K562 (cell line): ENCODE data around the gene TRAK1. TPM values are rescaled to one million over a fixed set of nuclear protein-coding genes. Genes with fewer than 3 reads are reported as not detected.

ENCODE experiments used
- ATF7 ChIP-seq: fragments of 450-650 bp; IDR thresholded peaks from 2 replicates; pipeline ENCODE4 v1.7.1; 2014; ENCODE audit warnings: mild to moderate bottlenecking, moderate library complexity
- C11orf30 ChIP-seq: fragments of 450-650 bp; IDR thresholded peaks from 2 replicates; pipeline ENCODE4 v1.6.1; 2016; ENCODE audit warnings: low read depth, mild to moderate bottlenecking
- CAMTA2 ChIP-seq: fragments of 250-450 bp; sonication (Bioruptor Pico); conservative IDR thresholded peaks from 2 replicates; pipeline ENCODE4 v1.5.1; 2022
- CBFA2T2 ChIP-seq: fragments of 450-650 bp; conservative IDR thresholded peaks from 2 replicates; pipeline ENCODE4 v1.6.1; 2017; ENCODE audit warnings: mild to moderate bottlenecking
- CC2D1A ChIP-seq: fragments of 450-650 bp; IDR thresholded peaks from 2 replicates; pipeline ENCODE4 v1.6.1; 2017; ENCODE audit warnings: mild to moderate bottlenecking
- CLOCK ChIP-seq: fragments of 250-450 bp; sonication (Bioruptor Pico); IDR thresholded peaks from 2 replicates; pipeline ENCODE4 v1.4.0; 2020; ENCODE audit warnings: mild to moderate bottlenecking, moderate library complexity, borderline replicate concordance
- DLX4 ChIP-seq: fragments of 250-450 bp; sonication (Bioruptor Pico); IDR thresholded peaks from 2 replicates; pipeline ENCODE4 v1.6.1; 2021; ENCODE audit warnings: mild to moderate bottlenecking
- E2F8 ChIP-seq: fragments of 450-650 bp; IDR thresholded peaks from 2 replicates; pipeline ENCODE4 v1.7.1; 2018; ENCODE audit warnings: mild to moderate bottlenecking, low read depth; ENCODE audit not compliant: partially characterized antibody
- ERF ChIP-seq: fragments of 450-650 bp; formaldehyde crosslinking; IDR thresholded peaks from 2 replicates; pipeline ENCODE4 v1.4.0; 2020; ENCODE audit warnings: mild to moderate bottlenecking, mixed read lengths
- ID3 ChIP-seq, 2 experiments: fragments of 250-450 bp in 1 of 2; fragments of 450-650 bp in 1 of 2; sonication (Bioruptor Pico) in 1 of 2; IDR thresholded peaks; 2 replicates each; pipeline versions ENCODE4 v1.6.1 to v1.8.0; 2016 to 2021; ENCODE audit warnings: mild to moderate bottlenecking in 2 of 2, moderate library complexity in 2 of 2, missing compliant biosample characterization in 1 of 2, missing genetic modification characterization in 1 of 2
- MXD1 ChIP-seq: fragments of 250-450 bp; sonication (Bioruptor Pico); IDR thresholded peaks from 2 replicates; pipeline ENCODE4 v1.8.0; 2021; ENCODE audit warnings: borderline replicate concordance, mild to moderate bottlenecking, moderate library complexity; ENCODE audit not compliant: poor library complexity, severe bottlenecking
- POLR3A ChIP-seq: IDR thresholded peaks from 2 replicates; pipeline ENCODE4 v1.6.1; 2011; ENCODE audit warnings: borderline replicate concordance, mild to moderate bottlenecking, moderate library complexity; ENCODE audit not compliant: insufficient read length, insufficient read depth; ENCODE audit errors: extremely low read depth
- SMAD4 ChIP-seq: fragments of 250-450 bp; sonication (Bioruptor Pico); conservative IDR thresholded peaks from 2 replicates; pipeline ENCODE4 v1.8.0; 2021; ENCODE audit warnings: inconsistent platforms, mild to moderate bottlenecking, moderate library complexity
- TCF7L2 ChIP-seq: fragments of 150-350 bp; IDR thresholded peaks from 2 replicates; pipeline ENCODE4 v1.6.1; 2016; ENCODE audit warnings: low read depth, mild to moderate bottlenecking, low read length, moderate library complexity
- TFAM ChIP-seq: fragments of 250-450 bp; sonication (Bioruptor Pico); conservative IDR thresholded peaks from 2 replicates; pipeline ENCODE4 v1.5.0; 2021; ENCODE audit warnings: mild to moderate bottlenecking, moderate library complexity
- THRAP3 ChIP-seq: fragments of 450-650 bp; IDR thresholded peaks from 2 replicates; pipeline ENCODE4 v1.6.1; 2016; ENCODE audit warnings: mild to moderate bottlenecking, inconsistent platforms, borderline replicate concordance
- U2AF2 ChIP-seq: fragments of 200-400 bp; formaldehyde crosslinking; optimal IDR thresholded peaks from 2 replicates; pipeline ENCODE3; 2017; ENCODE audit warnings: low read depth, mild to moderate bottlenecking, low read length
- USF2 ChIP-seq: sonication (generic); formaldehyde crosslinking; IDR thresholded peaks from 2 replicates; pipeline ENCODE4 v1.5.0; 2020; ENCODE audit warnings: missing genetic modification reagents
- XRCC3 ChIP-seq: fragments of 450-650 bp; IDR thresholded peaks from 2 replicates; pipeline ENCODE4 v1.6.1; 2017; ENCODE audit warnings: mild to moderate bottlenecking, moderate library complexity
- ZZZ3 ChIP-seq: fragments of 450-650 bp; IDR thresholded peaks from 2 replicates; pipeline ENCODE4 v1.6.1; 2016; ENCODE audit warnings: antibody characterized with exemption, mild to moderate bottlenecking, moderate library complexity
- polyA plus RNA-seq, 8 experiments: library from polyadenylated mRNA; depleted of rRNA in 4 of 8; stranded (reverse) in 5 of 8; unstranded in 3 of 8; fragments of >200 nt; fragmentation: Nextera tagmentation in 2 of 8; fragmentation: Illumina TruSeq in 1 of 8; extraction: Ambion mirVana in 2 of 8; extraction: Trizol in 1 of 8; gene quantifications; 2 replicates each; pipeline versions ENCODE4 v1.2.1 to v1.2.3, GENCODE V29; 2011 to 2014; ENCODE audit warnings: inconsistent platforms in 1 of 8, missing spikeins in 1 of 8
- total RNA-seq, 7 experiments: library from RNA; depleted of rRNA in 6 of 7; stranded (reverse); fragments of >200 nt in 6 of 7; fragmentation: Illumina TruSeq in 2 of 7; extraction: Trizol in 2 of 7; gene quantifications; 2 replicates each; pipeline versions ENCODE4 v1.2.1 to v1.2.3, GENCODE V29; 2011 to 2021; ENCODE audit warnings: low replicate concordance in 1 of 7

TRAK1 gene
- total and polyA plus RNA-seq, 9 of the 15 experiments (the other 6 are each of a cell fraction or from before 2014, with no cell fraction given) = 5.3 to 28.5 (median 17.5) TPM

GRCh38 chr3:42061713-42062380, 29.3 kb upstream of the TRAK1 start (continued):
- TF ChIP-seq DLX4 (no peak), MXD1 (CRISPR knock-in tag) (no peak), TFAM (no peak), POLR3A (no peak), TCF7L2 (no peak), CAMTA2 (no peak), XRCC3 (no peak), CLOCK (CRISPR knock-in tag) (no peak), ZZZ3 (no peak), ERF (CRISPR knock-in tag) (no peak), CC2D1A (no peak), U2AF2 (no peak), SMAD4 (CRISPR knock-in tag) (no peak), THRAP3 (no peak), ATF7 (0 out of 2 replicates have a peak, but pooled peaks have one; percentile 33), C11orf30 (0 out of 2 replicates have a peak, but pooled peaks have one; percentile 37), ID3 (CRISPR knock-in tag; IDR thresholded peaks at IDR 0.05) (no peak), ID3 (tag; IDR thresholded peaks at IDR 0.05) (no peak), USF2 (CRISPR knock-in tag) (no peak), E2F8 (no peak), CBFA2T2 (0 out of 2 replicates have a peak, but pooled peaks have one; percentile 1)
